Fibroblast of the aortic adventitia (primary cell): ENCODE measurements around the gene RAPGEF2. TPM values are rescaled to one million over a fixed set of nuclear protein-coding genes. Genes with fewer than 3 reads are reported as not detected.

ENCODE experiments used
- DNase-seq: peaks from one replicate; pipeline ENCODE4 v3.0.0-alpha.2; 2010; ENCODE audit warnings: low read depth
- H3K4me3 ChIP-seq: 2 replicates; pipeline ENCODE4 v1.5.1; 2011; ENCODE audit warnings: low read depth, mild to moderate bottlenecking, control low read depth, low read length, moderate library complexity
- total RNA-seq: library from RNA; depleted of rRNA; stranded (reverse); fragments of >200 nt; gene quantifications from 2 replicates; pipeline ENCODE4 v1.2.3, GENCODE V29; 2012; ENCODE audit warnings: low replicate concordance
- TF ChIP-seq, protein P1 (sequence below): IDR thresholded peaks from 2 replicates; pipeline ENCODE4 v1.5.1; 2011; ENCODE audit warnings: mild to moderate bottlenecking, low read length, control low read depth, inconsistent platforms; ENCODE audit not compliant: insufficient read depth

RAPGEF2 gene
- total RNA-seq, 1 donor, result 44.0 TPM

DNA sequence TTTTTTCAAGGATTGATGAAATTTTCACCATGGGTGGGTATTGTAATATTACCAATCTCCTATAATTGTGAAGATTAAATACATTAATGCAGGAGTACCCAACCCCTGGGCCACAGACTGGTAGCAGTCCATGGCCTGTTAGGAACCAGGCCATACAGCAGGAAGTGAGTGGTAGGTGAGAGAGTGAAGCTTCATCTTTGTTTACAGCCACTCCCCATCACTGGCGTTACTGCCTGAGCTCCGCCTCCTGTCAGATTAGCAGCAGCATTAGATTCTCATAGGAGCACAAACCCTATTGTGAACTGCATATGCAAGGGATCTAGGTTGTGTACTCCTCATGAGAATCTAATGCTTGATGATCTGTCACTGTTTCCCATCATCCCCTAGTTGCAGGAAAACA lies 15.1 kb downstream of the RAPGEF2 start:
- TF ChIP-seq, protein P1, sequence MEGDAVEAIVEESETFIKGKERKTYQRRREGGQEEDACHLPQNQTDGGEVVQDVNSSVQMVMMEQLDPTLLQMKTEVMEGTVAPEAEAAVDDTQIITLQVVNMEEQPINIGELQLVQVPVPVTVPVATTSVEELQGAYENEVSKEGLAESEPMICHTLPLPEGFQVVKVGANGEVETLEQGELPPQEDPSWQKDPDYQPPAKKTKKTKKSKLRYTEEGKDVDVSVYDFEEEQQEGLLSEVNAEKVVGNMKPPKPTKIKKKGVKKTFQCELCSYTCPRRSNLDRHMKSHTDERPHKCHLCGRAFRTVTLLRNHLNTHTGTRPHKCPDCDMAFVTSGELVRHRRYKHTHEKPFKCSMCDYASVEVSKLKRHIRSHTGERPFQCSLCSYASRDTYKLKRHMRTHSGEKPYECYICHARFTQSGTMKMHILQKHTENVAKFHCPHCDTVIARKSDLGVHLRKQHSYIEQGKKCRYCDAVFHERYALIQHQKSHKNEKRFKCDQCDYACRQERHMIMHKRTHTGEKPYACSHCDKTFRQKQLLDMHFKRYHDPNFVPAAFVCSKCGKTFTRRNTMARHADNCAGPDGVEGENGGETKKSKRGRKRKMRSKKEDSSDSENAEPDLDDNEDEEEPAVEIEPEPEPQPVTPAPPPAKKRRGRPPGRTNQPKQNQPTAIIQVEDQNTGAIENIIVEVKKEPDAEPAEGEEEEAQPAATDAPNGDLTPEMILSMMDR, result no peak
- no peak for DNase-seq
- H3K4me3 ChIP-seq, result no peak overlapping the region

DNA sequence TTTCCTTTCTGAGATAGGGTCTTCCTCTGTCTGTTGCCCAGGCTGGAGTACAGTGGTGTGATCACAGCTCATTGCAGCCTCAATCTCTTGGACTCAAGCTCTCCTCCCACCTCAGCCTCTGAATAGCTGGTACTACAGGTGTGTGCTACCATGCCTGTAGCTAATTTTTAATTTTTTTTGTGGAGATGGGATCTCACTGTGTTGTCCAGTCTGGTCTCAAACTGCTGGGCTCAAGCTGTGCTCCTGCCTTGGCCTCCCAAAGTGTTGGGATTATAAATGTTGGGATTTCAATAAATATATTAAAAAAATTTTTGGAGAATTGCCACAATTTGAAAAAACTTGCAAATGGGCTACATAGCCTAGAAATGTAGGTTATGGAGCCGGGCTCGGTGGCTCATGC lies 18.5 kb downstream of the RAPGEF2 start:
- no peak for DNase-seq
- no peak overlapping the region for H3K4me3 ChIP-seq
- TF ChIP-seq, protein P1, result no peak

DNA sequence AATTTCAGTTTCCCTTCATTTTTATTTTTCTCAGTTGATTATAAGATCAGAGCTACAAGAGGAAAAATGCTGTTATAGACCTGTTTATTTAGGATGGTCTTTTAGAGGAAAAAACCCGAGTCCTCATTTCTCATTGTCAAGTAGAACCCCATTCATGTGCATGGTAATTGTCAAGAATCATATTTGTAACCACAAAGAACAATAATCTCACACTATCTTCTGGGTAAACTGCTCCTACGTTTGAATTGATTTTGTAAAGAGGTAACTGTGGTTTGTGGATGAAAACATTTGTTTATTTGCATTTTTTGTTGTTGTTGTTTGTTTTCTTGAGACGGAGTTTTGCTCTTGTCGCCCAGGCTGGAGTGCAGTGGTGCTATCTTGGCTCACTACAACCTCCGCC lies 23.8 kb downstream of the RAPGEF2 start:
- no peak for DNase-seq
- TF ChIP-seq, protein P1, result no peak
- H3K4me3 ChIP-seq, result no peak overlapping the region

DNA sequence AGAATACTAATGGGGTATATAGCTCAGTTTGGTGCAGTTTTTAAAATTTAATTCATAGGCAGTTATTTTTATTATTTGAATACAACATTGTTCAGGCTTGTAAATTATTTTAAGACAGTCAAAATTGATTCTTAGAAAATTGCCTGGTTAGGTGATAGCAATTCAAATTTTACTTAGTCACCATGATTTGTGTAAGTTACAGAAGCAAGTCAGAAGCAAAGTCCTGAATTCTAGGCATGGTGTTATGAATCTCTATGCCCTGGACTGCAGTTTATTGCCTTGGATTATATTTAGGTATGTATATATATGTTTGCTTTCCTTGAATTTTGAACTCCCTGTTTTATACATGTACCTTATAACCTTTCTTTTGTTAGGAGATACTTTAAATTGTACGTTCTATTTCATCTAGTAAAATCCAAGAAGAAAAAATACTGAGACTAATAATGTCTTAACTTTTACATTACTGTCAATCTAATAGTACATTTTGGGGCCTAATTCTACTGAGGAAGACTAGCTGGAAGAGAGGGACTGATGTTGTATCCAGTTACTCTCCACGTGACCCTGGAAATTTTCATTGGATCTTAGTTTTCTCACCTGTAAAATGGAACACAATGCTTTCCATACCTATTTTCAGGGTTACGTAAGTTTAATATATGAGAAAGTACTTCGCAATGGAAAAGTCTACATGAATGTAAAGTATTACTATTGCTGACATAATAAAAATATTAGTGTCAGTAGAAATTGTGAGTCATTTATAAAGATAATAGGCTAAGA lies 25.1 kb downstream of the RAPGEF2 start:
- TF ChIP-seq, protein P1, result no peak
- DNase-seq, result no peak
- no peak overlapping the region for H3K4me3 ChIP-seq

DNA sequence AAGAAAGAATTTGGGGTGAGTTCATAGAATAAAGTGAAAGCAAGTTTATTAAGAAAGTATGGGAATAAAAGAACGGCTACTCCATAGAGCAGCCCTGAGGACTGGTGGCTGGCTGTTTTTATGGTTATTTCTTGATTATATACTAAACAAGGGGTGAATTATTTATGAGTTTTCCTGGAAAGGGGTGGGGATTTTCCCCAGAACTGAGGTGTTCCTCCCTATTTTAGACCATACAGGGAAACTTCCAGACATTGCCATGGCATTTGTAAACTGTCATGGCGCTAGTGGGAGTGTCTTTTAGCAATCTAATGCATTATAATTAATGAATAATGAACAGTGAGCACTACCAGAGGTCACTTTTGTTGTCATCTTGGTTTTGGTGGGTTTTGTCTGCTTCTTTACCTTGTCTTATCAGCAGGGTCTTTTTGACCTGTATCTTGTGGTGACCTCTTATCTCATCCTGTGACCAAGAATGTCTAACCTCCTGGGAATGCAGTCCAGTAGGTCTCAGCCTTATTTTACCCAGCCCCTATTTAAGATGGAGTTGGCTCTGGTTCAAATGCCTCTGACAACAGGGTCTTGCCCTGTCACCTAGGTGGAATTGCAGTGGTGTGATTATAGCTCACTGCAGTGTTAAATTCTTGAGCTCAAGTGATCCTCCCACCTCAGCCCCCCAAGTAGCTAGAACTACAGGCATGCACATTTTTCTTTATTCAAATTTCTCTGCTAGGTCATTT lies 27.1 kb downstream of the RAPGEF2 start:
- TF ChIP-seq, protein P1, result no peak
- no peak overlapping the region for H3K4me3 ChIP-seq
- no peak for DNase-seq

DNA sequence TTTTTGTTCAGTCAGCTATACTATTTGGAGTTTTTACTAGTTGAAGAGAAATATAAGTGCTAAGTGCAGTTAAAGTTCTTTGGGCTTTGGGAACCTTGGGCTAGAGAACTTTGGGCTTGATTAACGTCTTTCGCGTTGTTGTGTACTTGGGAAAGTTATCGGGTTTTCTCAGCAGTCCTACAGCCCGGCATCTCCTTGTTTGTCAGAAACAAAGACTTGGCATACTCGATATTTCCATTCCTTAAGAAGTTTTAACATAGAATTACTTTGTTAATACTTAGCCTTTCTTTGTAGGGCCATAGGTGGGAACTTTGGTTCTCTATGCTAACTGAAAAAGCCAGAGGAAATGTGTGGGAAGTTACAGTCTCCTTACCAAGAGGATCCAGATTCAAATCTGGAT lies 28.7 kb downstream of the RAPGEF2 start:
- no peak overlapping the region for H3K4me3 ChIP-seq
- TF ChIP-seq, protein P1, result no peak
- DNase-seq, result no peak
